ENCODE measurements around the gene EBI3. TPM values are rescaled to one million over a fixed set of nuclear protein-coding genes. Genes with fewer than 3 reads are reported as not detected.

Gene EBI3
- total and polyA plus RNA-seq, 2 of the 13 experiments (the other 11 are each of a cell fraction or from before 2014, with no cell fraction given): 3.4 TPM; not detected in 1

DNA sequence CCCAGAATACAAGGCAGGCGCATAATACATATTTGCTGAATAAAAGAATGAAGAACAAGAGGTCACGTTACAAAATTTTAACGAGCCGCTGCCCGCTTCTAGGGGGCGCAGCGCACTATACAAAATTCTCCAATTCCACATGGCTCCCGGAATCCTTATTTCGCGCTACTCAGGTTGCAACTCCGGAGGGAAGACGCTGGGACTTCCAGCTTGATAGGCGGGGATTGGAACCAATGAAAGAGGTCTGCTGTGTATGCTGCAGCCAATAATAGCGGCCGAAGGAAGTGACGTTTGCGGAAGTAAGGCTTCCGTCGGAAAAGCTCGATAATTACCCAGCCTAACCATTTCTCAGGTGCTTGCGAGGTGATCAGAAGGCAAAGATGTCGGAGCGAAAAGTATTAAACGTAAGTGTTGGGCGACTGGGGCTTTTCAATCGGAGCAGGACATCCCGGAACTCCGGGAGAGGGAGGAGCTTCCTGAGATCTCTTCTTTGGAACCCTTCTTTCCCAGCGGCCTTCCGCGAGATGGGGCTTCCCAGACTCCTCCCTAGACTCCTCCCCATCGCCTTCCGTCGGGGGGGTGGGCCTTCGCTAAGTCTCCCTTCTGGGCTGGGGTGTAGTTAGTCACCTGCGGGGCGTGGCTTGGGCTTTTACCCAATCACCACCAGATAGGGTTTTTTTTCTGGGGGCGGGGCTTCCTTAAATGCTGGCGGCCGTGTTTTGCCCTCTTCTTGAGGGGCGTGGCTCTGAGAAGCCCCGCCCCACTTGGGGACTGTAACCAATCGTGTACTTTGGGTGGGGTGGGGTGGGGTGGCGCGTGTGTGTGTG is 17.7 kb downstream of the EBI3 start, which contains the start of gene YJU2 (continued):
- TF ChIP-seq NCOA5 (CRISPR knock-in tag; IDR thresholded peaks at IDR 0.05) (no peak), ZNF550 (CRISPR knock-in tag; IDR thresholded peaks at IDR 0.05; ENCODE audit: borderline replicate concordance) (no peak), ZNF292 (CRISPR knock-in tag; IDR thresholded peaks at IDR 0.05; ENCODE audit: borderline replicate concordance, low read depth) (no peak), NR2F1 (CRISPR knock-in tag; IDR thresholded peaks at IDR 0.05) (no peak), ZNF564 (CRISPR knock-in tag; IDR thresholded peaks at IDR 0.05) (no peak), ARHGAP35 (CRISPR knock-in tag; IDR thresholded peaks at IDR 0.05; ENCODE audit: borderline replicate concordance) (no peak), TSC22D2 (CRISPR knock-in tag; IDR thresholded peaks at IDR 0.05; ENCODE audit: borderline replicate concordance) (0 out of 2 replicates have a peak, but pooled peaks have one; percentile 35), ZNF709 (CRISPR knock-in tag; IDR thresholded peaks at IDR 0.05) (peak; percentile 64), ZNF567 (CRISPR knock-in tag; IDR thresholded peaks at IDR 0.05; ENCODE audit: borderline replicate concordance) (no peak), ZNF781 (CRISPR knock-in tag; IDR thresholded peaks at IDR 0.05; ENCODE audit: borderline replicate concordance, not compliant biosample characterization) (peak; percentile 24), MTA3 (CRISPR knock-in tag; IDR thresholded peaks at IDR 0.05) (no peak), ZNF552 (CRISPR knock-in tag; IDR thresholded peaks at IDR 0.05; ENCODE audit: borderline replicate concordance) (no peak), ZNF619 (CRISPR knock-in tag; IDR thresholded peaks at IDR 0.05) (peak; percentile 53; the same call in 1 of the 2 replicates), PRPF4 (IDR thresholded peaks at IDR 0.05; ENCODE audit: low read depth, low read length, poor library complexity, severe bottlenecking) (peak; percentile 50), REL (CRISPR knock-in tag; conservative IDR thresholded peaks at IDR 0.05) (no peak), ZKSCAN8 (CRISPR knock-in tag; IDR thresholded peaks at IDR 0.05; ENCODE audit: borderline replicate concordance) (peak; percentile 81; the same call in 1 of the 2 replicates), GZF1 (CRISPR knock-in tag; IDR thresholded peaks at IDR 0.05) (0 out of 2 replicates have a peak, but pooled peaks have one; percentile 25), NFE2 (CRISPR knock-in tag; IDR thresholded peaks at IDR 0.05) (no peak), PHF20 (CRISPR knock-in tag; IDR thresholded peaks at IDR 0.05) (peak; percentile 97)
- TF ChIP-seq, protein P1, sequence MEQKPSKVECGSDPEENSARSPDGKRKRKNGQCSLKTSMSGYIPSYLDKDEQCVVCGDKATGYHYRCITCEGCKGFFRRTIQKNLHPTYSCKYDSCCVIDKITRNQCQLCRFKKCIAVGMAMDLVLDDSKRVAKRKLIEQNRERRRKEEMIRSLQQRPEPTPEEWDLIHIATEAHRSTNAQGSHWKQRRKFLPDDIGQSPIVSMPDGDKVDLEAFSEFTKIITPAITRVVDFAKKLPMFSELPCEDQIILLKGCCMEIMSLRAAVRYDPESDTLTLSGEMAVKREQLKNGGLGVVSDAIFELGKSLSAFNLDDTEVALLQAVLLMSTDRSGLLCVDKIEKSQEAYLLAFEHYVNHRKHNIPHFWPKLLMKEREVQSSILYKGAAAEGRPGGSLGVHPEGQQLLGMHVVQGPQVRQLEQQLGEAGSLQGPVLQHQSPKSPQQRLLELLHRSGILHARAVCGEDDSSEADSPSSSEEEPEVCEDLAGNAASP (CRISPR knock-in tag; IDR thresholded peaks at IDR 0.05; ENCODE audit: borderline replicate concordance): no peak
- TF ChIP-seq, protein P2, sequence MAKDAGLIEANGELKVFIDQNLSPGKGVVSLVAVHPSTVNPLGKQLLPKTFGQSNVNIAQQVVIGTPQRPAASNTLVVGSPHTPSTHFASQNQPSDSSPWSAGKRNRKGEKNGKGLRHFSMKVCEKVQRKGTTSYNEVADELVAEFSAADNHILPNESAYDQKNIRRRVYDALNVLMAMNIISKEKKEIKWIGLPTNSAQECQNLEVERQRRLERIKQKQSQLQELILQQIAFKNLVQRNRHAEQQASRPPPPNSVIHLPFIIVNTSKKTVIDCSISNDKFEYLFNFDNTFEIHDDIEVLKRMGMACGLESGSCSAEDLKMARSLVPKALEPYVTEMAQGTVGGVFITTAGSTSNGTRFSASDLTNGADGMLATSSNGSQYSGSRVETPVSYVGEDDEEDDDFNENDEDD (CRISPR knock-in tag; IDR thresholded peaks at IDR 0.05; ENCODE audit: borderline replicate concordance): peak; percentile 57; the same call in 1 of the 2 replicates
- TF ChIP-seq, protein P3, sequence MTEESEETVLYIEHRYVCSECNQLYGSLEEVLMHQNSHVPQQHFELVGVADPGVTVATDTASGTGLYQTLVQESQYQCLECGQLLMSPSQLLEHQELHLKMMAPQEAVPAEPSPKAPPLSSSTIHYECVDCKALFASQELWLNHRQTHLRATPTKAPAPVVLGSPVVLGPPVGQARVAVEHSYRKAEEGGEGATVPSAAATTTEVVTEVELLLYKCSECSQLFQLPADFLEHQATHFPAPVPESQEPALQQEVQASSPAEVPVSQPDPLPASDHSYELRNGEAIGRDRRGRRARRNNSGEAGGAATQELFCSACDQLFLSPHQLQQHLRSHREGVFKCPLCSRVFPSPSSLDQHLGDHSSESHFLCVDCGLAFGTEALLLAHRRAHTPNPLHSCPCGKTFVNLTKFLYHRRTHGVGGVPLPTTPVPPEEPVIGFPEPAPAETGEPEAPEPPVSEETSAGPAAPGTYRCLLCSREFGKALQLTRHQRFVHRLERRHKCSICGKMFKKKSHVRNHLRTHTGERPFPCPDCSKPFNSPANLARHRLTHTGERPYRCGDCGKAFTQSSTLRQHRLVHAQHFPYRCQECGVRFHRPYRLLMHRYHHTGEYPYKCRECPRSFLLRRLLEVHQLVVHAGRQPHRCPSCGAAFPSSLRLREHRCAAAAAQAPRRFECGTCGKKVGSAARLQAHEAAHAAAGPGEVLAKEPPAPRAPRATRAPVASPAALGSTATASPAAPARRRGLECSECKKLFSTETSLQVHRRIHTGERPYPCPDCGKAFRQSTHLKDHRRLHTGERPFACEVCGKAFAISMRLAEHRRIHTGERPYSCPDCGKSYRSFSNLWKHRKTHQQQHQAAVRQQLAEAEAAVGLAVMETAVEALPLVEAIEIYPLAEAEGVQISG (CRISPR knock-in tag; IDR thresholded peaks at IDR 0.05): peak; percentile 94
